HG03064 (cell line): ENCODE data around the gene DHRS4L2.

Experiments used
- ATAC-seq: cut with Tn5 transposase; IDR thresholded peaks from one replicate; pipeline ENCODE4 v1.9.1; 2021; ENCODE audit warnings: low read depth; ENCODE audit not compliant: unreplicated experiment

Gene DHRS4L2

DNA sequence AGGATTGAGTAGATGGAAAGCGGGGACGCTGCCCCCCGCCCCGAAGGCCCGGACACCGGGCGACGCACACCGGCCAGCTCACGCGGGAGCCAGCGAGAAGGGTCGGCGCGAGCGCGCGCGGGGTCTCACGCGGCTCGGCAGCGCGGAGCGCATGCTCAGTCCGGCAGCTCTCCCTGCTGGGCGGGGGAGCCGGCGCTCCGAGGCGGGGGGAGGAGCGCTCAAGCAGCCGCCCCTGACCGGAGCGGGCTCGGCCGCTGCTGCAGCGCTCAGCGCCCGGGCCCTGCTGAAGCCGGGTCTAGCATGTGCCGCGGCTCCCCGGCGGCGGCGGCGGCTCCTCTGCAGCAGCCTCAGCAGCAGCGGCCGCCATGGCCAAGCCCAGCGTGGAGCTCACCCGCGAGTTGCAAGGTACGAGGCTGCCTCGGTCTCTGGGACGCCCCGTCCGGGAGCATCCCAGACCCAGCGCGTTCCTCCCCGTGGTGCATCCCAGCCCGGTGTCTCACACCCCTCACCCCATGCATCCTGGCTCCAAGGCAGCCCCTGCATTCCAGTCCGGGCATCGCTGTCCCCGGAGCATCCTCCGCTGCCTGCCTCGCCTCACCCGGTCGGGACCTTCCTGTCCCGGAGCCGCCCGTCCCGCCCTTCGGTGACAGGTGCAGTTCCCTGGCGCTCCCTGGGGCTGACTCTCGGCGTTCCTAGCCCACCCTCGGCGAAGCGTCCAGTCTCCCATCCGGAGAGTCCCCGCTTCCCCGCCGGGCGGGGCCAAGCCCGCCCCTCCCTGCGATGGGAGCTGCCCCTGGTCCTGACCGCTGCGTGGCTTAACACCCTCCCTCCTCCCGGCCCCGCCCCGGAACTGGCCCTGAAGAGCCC is 63.3 kb downstream of the DHRS4L2 start, which contains the start of gene CARMIL3:
TSS of gene CARMIL3 (plus strand) at position 221 of the 867 bp plus-strand sequence. CDS start at position 366, 145 bp downstream.
- ATAC-seq = peak; percentile 72

DNA sequence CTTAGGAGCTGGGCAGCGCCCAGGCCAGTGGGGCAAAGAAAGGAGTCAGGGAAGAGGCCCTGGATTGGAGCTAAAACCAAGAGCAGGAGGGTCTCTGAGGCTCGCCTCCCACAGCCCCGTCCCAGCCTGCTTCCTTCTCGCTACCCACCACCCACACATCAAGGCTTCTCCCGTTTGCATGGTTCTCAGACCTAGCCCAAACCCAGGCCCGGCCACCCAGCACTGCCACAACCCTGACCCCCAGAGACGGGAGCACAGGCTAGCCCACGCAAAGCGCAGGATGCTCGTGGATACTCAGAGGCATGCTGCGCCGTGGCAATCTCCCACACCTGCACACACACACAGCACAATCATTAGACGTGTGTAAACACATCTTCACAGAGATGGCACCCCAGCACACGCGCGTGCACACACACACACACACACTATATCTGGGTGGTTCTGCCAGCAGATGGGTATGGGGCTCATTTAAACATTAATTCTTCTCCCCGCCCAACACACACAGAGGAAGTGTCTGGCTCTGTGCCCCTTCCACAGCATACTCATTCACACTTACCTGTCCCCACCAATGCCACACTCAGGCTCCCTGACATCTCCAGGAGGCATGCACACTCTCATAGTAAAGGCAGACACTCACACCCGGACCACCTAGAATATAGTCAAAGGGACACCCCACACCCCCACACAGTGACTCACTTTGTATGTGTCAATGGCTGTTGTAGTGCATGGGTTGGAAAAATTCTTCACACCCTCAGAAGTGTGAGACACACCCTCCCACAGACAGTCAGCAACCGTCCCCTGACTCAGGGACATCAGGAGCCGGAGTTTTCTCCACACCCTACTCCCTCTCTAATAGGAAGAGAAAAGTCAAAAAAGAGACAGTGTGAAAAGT is 64.2 kb downstream of the DHRS4L2 start:
- no peak for ATAC-seq

DNA sequence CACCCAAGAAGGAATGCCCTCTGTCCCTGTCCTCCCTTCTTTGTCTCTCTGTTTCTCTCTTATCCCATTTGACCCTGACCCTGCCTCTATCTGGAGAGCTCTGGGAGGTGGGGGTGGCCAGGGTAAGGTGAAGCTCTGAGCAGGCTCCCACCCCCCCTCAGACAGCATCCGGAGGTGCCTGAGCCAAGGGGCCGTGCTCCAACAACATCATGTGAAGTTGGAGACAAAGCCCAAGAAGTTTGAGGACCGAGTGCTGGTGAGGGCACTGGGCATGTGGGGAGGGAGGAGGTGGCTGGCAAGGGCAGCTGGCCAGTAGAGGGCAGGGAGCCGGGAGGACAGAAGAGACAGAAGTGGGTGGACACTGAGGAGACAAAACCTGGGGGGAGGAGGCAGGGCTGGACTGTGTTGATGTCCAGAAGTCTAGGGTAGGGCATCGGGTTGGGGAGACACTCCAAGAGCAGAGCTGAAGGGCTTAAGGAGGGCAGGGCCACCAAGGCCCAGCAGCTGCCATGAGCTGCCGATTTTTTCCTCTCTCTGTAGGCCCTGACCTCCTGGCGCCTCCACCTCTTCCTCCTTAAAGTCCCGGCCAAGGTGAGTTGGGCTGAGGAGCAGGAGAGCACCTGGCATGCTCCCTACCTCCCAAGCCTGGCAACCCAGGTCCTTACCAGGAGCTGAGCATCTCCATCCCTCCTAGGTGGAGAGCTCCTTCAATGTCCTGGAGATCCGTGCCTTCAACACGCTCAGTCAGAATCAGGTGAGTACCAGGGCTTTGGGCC is 65.0 kb downstream of the DHRS4L2 start:
- ATAC-seq = no peak

DNA sequence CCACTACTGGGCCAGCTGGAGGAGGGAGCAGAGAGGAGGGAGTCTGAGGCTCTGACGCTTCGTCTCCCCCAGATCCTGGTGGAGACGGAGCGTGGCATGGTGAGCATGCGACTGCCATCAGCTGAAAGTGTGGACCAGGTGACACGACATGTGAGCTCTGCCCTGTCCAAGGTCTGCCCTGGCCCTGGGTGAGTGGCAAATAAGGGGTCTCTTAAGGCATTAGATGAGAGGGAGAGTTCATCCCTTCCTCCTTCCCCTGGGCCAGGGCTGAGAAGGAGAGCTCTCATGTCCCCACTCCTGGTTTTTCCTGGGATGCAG is 65.6 kb downstream of the DHRS4L2 start:
- ATAC-seq = no peak

DNA sequence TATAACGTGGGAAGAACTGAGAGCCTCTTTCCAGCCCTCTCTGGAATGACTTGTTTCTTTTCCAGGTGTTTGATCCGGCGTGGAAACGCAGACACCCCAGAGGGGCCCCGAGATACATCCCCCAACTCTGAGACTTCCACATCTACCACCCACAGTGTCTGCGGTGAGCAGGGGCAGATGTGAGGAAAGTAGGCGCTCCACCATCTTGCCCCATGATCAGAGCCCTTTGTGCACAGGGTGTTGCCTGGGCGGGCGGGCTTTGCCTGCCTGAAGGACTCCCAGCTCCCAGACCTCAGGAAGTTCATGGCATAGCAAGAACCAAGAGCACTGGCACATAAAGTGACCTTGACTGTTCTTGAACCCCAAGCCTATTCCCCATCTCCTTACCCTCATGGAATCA is 65.9 kb downstream of the DHRS4L2 start:
- no peak for ATAC-seq
